DMS53 treated with DMSO at 0.1 percent for 48 hours (cell line): Measurements from ENCODE around the gene GNB5.

Experiments
- DNase-seq: peaks from one replicate; lab custom pipeline; 2025; ENCODE audit not compliant: unreplicated experiment; lab: John Stamatoyannopoulos, UW

Gene GNB5

DNA sequence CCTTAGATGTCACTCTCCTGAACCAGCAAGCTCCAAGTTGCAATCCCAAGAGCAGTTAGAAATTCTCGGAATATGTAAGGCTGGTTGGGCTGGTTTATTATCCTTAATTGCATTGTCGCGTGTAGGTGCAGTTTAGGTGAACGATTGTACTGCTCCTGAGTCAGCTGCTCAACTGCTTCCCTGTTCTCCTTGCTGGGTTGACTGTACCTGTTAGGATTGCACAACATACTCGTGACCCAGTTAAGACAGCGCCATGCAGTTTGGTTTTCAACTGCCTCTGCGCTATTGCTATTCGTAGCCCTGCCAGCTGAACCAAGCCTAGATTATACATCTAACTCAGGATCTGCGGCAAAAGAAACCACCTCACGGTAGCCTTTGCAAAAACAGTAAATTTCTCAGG is 119.6 kb downstream of the GNB5 start:
- DNase-seq, result no peak

DNA sequence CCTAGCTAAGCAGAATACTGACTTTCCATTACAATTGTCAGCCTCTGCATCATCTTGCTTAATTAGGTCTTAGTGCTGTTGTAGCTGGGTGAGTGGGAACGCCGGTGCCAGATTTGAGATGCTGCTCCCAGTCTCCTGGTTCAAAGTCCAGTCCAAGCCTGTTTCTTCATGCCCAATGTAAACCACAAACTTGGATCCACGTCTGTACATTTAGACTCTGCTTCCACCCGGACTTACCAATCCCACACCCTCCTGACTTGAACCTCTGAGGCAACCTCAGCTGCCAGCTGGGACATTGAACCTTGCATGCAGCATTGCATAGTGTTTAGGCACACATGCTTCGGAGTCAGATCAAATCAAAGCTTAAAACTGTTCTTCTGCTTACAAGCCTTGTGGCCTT is 121.6 kb downstream of the GNB5 start:
- no peak for DNase-seq

DNA sequence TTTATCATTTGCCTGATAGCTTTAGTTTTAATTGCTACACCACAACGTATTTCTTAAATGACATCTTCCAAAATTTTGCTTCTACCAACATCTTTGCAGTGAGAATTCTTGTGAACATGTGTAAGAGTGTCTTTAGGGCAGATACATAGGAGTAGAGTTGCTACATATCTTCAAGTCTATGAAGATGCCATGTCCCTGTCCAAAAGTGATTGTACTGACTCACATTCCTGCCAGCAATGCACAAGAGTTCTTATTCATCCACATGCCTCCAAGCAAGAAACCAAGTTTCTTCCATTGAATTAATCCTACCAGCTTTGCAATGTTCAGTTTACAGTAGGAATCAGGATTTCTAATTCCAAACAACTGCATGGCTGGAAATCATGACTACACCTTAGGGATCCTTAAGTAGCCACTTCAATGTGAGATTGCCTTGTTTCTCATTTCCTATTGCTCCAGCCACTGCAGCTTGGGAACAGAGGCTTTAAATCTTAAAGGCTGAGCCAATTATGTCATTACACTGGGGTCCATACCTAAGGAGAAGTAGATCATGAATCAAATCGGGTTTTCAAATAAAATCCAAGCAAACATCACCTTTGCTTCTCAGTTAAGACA is 123.1 kb downstream of the GNB5 start:
- no peak for DNase-seq

DNA sequence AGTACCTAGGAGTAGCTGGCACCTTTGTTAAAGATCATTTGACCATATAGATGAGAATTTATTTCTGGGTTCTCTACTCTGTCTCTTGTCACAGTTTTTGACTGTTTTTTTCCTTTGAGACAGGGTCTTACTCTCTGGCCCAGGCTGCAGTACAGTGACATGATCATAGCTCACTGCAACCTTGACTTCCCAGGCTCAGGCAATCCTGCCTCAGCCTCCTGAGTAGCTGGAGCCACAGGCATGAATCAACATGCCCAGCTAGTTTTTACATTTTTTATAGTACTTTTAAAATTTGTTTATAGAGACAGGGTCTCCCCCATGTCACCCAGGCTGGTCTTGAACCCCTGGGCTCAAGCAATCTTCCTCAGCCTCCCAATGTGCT is 123.7 kb downstream of the GNB5 start:
- DNase-seq, result no peak

DNA sequence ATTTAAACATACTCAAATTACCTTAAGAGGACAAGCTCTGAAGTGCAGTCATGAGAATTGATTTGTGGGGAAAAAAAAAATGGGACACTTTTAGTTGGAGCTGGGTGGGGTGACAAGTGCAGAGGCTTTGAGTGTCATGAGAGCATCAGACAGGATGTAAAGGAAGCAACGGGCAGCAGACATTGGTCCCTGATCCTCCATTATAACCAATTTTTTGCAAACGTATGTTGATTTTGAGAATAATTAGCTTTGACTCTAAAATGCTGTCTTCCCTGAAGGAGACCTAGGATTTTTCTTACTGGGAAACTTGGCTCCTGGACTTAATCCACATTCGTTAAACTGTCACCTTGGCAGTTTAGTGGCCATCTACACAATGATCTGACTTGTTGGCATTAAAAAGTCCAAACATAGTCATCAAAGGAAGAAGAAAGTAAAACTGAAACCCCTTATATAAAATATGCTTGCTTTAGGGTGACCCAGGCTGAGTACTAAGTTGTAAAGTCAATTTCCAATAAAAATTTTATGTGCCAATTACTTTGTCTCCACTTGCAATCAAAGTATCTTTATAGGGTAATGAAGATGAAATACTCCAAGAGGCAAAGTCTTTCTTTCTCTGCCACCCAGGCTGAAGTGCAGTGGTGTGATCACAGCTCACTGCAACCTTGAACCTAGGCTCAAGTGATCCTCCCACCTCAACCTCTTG is 124.2 kb downstream of the GNB5 start:
- DNase-seq, result no peak
